ENCODE results near the gene COPG1. TPM values are rescaled to one million over a fixed set of nuclear protein-coding genes. Genes with fewer than 3 reads are reported as not detected.

Gene COPG1
- total and polyA plus RNA-seq, 2 donors (not counting 3 experiments of a cell fraction or from before 2014, with no cell fraction given) = 112 to 202 TPM

DNA sequence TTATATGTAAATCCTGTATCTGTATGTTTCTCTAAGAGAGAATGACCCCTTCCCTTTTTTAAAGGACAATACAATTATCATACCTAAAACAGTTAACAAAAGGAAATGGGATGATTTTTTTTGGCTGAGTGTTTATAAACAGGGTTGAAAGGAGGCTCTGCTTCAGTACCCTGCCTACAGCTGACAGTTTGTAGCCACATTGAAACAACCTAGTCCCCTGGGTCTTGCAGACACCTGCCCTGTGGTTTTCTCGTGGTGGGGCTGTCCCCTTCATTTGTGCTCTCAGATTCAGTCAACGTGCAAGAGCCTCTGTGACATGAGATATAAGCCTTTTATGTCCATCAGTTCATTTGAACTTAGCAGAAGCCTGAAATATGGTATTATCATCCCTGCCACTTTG is 27.0 kb downstream of the COPG1 start:
- CTCF ChIA-PET = interaction anchor here (1.2 kb wide), 1 partner anchor 40 kb away, joined by 3 read pairs; a partner anchor contains a TSS
- no peak for TF ChIP-seq JUN (IDR thresholded peaks at IDR 0.05; ENCODE audit: borderline replicate concordance, insufficient read depth, insufficient read length, low read depth)
- TF ChIP-seq MAX (IDR thresholded peaks at IDR 0.05; ENCODE audit: insufficient read depth, insufficient read length) = no peak
- no peak for TF ChIP-seq POLR2AphosphoS5 (IDR thresholded peaks at IDR 0.05; ENCODE audit: insufficient read depth, low read depth, low read length)
- no peak overlapping the region for H3K4me2 ChIP-seq (ENCODE audit: insufficient read depth, low read length)
- FAIRE-seq = no peak
- peaks cover 9% of the 10 kb centered on the region for H3K79me2 ChIP-seq (ENCODE audit: control insufficient read depth, insufficient read depth, low read length)
- H3K4me3 ChIP-seq (replicated peaks in 1 of 3; ENCODE audit: insufficient read depth in 1 of 3, low read depth in 1 of 3, low read length in 3 of 3) = no peak overlapping the region
- H2AFZ ChIP-seq (ENCODE audit: low read depth, low read length) = no peak overlapping the region
- DNase-seq (ENCODE audit: low read depth, low spot score) = no peak
- peaks cover 32 to 34% of the 10 kb centered on the region in 2 experiments for H3K36me3 ChIP-seq (ENCODE audit: control insufficient read depth in 2 of 2, extremely low read depth in 1 of 2, insufficient read depth in 2 of 2, low read length in 2 of 2)
- POLR2A ChIA-PET = no interaction called here
- H3K27me3 ChIP-seq (ENCODE audit: control insufficient read depth in 2 of 2, insufficient read depth in 2 of 2, low read length in 2 of 2) = no peaks in the 10 kb centered on the region
- dilution Hi-C loops (cut with MboI; ENCODE audit: extremely low pct_ligation_motif_present, low sequenced_read_pairs) (no loop called here), intact Hi-C loops (cut with micrococcal nuclease) (no loop called here)
- H4K20me1 ChIP-seq (replicated peaks; ENCODE audit: control insufficient read depth, extremely low read depth, insufficient read depth, low read length) = no peaks in the 10 kb centered on the region
- no peaks in the 10 kb centered on the region for H3K9me3 ChIP-seq (replicated peaks; ENCODE audit: control insufficient read depth, insufficient read depth, low read length)
- no peaks in the 10 kb centered on the region for H3K9me1 ChIP-seq (replicated peaks; ENCODE audit: control insufficient read depth, extremely low read depth, insufficient read depth, low read length)
- no peak overlapping the region for H3K27ac ChIP-seq (ENCODE audit: insufficient read depth, low read depth, low read length)
- H3K9ac ChIP-seq (replicated peaks; ENCODE audit: extremely low read depth, insufficient read depth, low read length) = no peak overlapping the region
- no TSS peak for BruUV-seq (replicated peaks)
- peaks cover 17% of the 10 kb centered on the region for H3K4me1 ChIP-seq (ENCODE audit: control insufficient read depth, extremely low read depth, insufficient read depth, low read length)

DNA sequence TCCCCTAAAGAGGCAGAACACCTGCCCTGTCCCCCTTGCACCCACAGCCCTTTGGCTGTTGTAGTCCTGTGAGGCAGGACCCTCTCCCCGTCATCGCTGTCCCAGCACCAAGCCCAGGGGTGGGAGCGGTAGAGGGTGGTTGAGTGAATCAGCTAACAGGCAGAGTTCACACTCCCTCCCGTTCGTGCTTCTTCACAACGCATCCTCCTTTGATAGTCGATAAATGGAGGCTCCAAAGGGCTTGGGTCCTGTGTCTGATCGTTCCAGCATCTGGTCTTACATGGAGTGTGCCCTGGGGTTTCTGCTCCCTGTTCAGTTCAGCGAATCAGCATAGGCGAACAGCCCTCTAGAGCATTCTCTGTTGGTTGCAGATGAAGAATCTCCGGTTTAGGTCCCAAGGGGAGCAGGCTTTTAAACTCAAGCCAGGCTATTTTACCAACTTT is 28.4 kb downstream of the COPG1 start:
- intact Hi-C loops (cut with micrococcal nuclease) (no loop called here), dilution Hi-C loops (cut with MboI; ENCODE audit: extremely low pct_ligation_motif_present, low sequenced_read_pairs) (no loop called here)
- no peak for FAIRE-seq
- peak overlapping the region; percentile 84 for H3K4me2 ChIP-seq (ENCODE audit: insufficient read depth, low read length)
- H3K4me3 ChIP-seq (replicated peaks in 1 of 3; ENCODE audit: insufficient read depth in 1 of 3, low read depth in 1 of 3, low read length in 3 of 3) = peak overlapping the region in 1 of 3 experiments; percentile 98
- peaks cover 17% of the 10 kb centered on the region for H3K4me1 ChIP-seq (ENCODE audit: control insufficient read depth, extremely low read depth, insufficient read depth, low read length)
- ChIA-PET POLR2A (interaction anchor here (0.9 kb wide), 1 partner anchor 39 kb away, joined by 3 read pairs; a partner anchor contains a TSS), CTCF (interaction anchor here (0.9 to 1.2 kb wide), 2 partner anchors 28 to 39 kb away, joined by 3 read pairs; a partner anchor contains a TSS)
- H4K20me1 ChIP-seq (replicated peaks; ENCODE audit: control insufficient read depth, extremely low read depth, insufficient read depth, low read length) = no peaks in the 10 kb centered on the region
- TF ChIP-seq POLR2A (IDR thresholded peaks at IDR 0.05; ENCODE audit: low read depth, low read length) = no peak
- H3K36me3 ChIP-seq (ENCODE audit: control insufficient read depth in 2 of 2, extremely low read depth in 1 of 2, insufficient read depth in 2 of 2, low read length in 2 of 2) = peaks cover 18 to 28% of the 10 kb centered on the region in 2 experiments
- H3K27me3 ChIP-seq (ENCODE audit: control insufficient read depth in 2 of 2, insufficient read depth in 2 of 2, low read length in 2 of 2) = no peaks in the 10 kb centered on the region
- H3K9me3 ChIP-seq (replicated peaks; ENCODE audit: control insufficient read depth, insufficient read depth, low read length) = no peaks in the 10 kb centered on the region
- BruUV-seq (replicated peaks) = no TSS peak
- peak; percentile 12 for DNase-seq (ENCODE audit: low read depth, low spot score)
- H3K9ac ChIP-seq (replicated peaks; ENCODE audit: extremely low read depth, insufficient read depth, low read length) = peak overlapping the region; percentile 86
- H3K9me1 ChIP-seq (replicated peaks; ENCODE audit: control insufficient read depth, extremely low read depth, insufficient read depth, low read length) = no peaks in the 10 kb centered on the region
- H2AFZ ChIP-seq (ENCODE audit: low read depth, low read length) = no peak overlapping the region
- H3K27ac ChIP-seq (ENCODE audit: insufficient read depth, low read depth, low read length) = peak overlapping the region; percentile 83
- H3K79me2 ChIP-seq (ENCODE audit: control insufficient read depth, insufficient read depth, low read length) = peaks cover 11% of the 10 kb centered on the region
